Left ventricle myocardium inferior (tissue), 1 donor: Measurements from ENCODE around the gene WDR27. TPM values are rescaled to one million over a fixed set of nuclear protein-coding genes. Genes with fewer than 3 reads are reported as not detected.

Source experiments
- DNase-seq: peaks from one replicate; pipeline ENCODE4 v3.0.0-alpha.2; 2020
- H3K27ac ChIP-seq: fragments of 200-600 bp; replicated peaks from 2 replicates; pipeline ENCODE4 v1.8.0; 2021
- H3K27me3 ChIP-seq: fragments of 200-600 bp; 2 replicates; pipeline ENCODE4 v1.8.0; 2021; ENCODE audit warnings: low read depth
- H3K36me3 ChIP-seq: fragments of 200-600 bp; 2 replicates; pipeline ENCODE4 v1.8.0; 2021
- H3K4me1 ChIP-seq: fragments of 200-600 bp; 2 replicates; pipeline ENCODE4 v1.8.0; 2021
- H3K4me3 ChIP-seq: fragments of 200-600 bp; 2 replicates; pipeline ENCODE4 v1.8.0; 2021; ENCODE audit warnings: mild to moderate bottlenecking, moderate library complexity
- H3K9me3 ChIP-seq: fragments of 200-600 bp; replicated peaks from 2 replicates; pipeline ENCODE4 v1.8.0; 2021
- CTCF ChIP-seq: fragments of 200-600 bp; IDR thresholded peaks from 2 replicates; pipeline ENCODE4 v1.8.0; 2021; ENCODE audit warnings: antibody characterized with exemption, mild to moderate bottlenecking, borderline replicate concordance
- intact Hi-C: fragments of 100-400 bp; cut with micrococcal nuclease; formaldehyde crosslinking; loops from one replicate; pipeline ENCODE4 v1.11.0; 2022
- long read RNA-seq: library from polyadenylated mRNA; unstranded; transcript quantifications from one replicate; pipeline ENCODE4 v2.0.0, GENCODE V29; 2021
- total RNA-seq: library from RNA; stranded (reverse); fragmentation: NEBNext Ultra II Directional; extraction: Animal tissue kit (Norgen Biotek cat#: 25700); gene quantifications from one replicate; pipeline ENCODE4 v1.2.1, GENCODE V29; 2021
- donor health status: DM: no; HTN: yes; CAD: no; lungs with severe emphysema.

The WDR27 gene
- total RNA-seq: 9.1 TPM
- long read RNA-seq, partial matches to known transcripts: 0 of 2 reads
- long read RNA-seq, other reads (novel, unspliced or antisense): 2 of 2 reads

GRCh38 chr6:169701954-169702839 lies at the start of gene WDR27, which contains the start of gene C6orf120:
Gene WDR27 (minus strand): TSS chr6:169702029. CDS start chr6:169689005, 13,024 bp downstream.
Gene C6orf120 (plus strand): TSS chr6:169702126. CDS start chr6:169702460, 334 bp downstream.
- Histone ChIP-seq H3K9me3 (no peaks in the 10 kb centered on the region), H3K4me1 (peaks cover 59% of the 10 kb centered on the region), H3K4me3 (peak within 1 kb of the TSS; percentile 96), H3K27me3 (no peaks in the 10 kb centered on the region), H3K27ac (peak within 1 kb of the TSS; percentile 96), H3K36me3 (peaks cover 14% of the 10 kb centered on the region)
- peak; percentile 96 for DNase-seq
- intact Hi-C loops: no loop called here
- peak; percentile 14 for TF ChIP-seq CTCF

GRCh38 chr6:169746556-169746955 lies 44.7 kb upstream of the WDR27 start:
- Histone ChIP-seq H3K36me3 (no peaks in the 10 kb centered on the region), H3K4me3 (no peak overlapping the region), H3K9me3 (peaks cover 10% of the 10 kb centered on the region), H3K4me1 (peaks cover 18% of the 10 kb centered on the region), H3K27ac (no peak overlapping the region), H3K27me3 (no peaks in the 10 kb centered on the region)
- DNase-seq: no peak
- intact Hi-C loops: no loop called here
- no peak for TF ChIP-seq CTCF

- Histone ChIP-seq H3K4me3 (no peak overlapping the region), H3K36me3 (no peaks in the 10 kb centered on the region), H3K27me3 (no peaks in the 10 kb centered on the region), H3K27ac (no peak overlapping the region), H3K9me3 (peaks cover 10% of the 10 kb centered on the region), H3K4me1 (peaks cover 8% of the 10 kb centered on the region)
- intact Hi-C loops: no loop called here
- TF ChIP-seq CTCF: no peak
- no peak for DNase-seq
Observed at GRCh38 chr6:169745405-169745804, 43.6 kb upstream of the WDR27 start.

GRCh38 chr6:169741344-169741743 lies 39.5 kb upstream of the WDR27 start:
- TF ChIP-seq CTCF: no peak
- Histone ChIP-seq H3K4me1 (peaks cover 8% of the 10 kb centered on the region), H3K9me3 (peaks cover 10% of the 10 kb centered on the region), H3K27ac (no peak overlapping the region), H3K36me3 (no peaks in the 10 kb centered on the region), H3K4me3 (no peak overlapping the region), H3K27me3 (no peaks in the 10 kb centered on the region)
- DNase-seq: no peak
- intact Hi-C loops: no loop called here

GRCh38 chr6:169738976-169739529 lies 37.2 kb upstream of the WDR27 start:
- Histone ChIP-seq H3K4me3 (no peak overlapping the region), H3K27me3 (peaks cover 7% of the 10 kb centered on the region), H3K9me3 (no peaks in the 10 kb centered on the region), H3K4me1 (peaks cover 8% of the 10 kb centered on the region), H3K27ac (no peak overlapping the region), H3K36me3 (no peaks in the 10 kb centered on the region)
- intact Hi-C loops: no loop called here
- TF ChIP-seq CTCF: no peak
- no peak for DNase-seq
